ENCODE results near the gene PLK1.
"Not testable (repeated sequence)": the region's sequence is repeated elsewhere in the genome, so short reads cannot be mapped to it uniquely, and the experiment has no call there.

The PLK1 gene

DNA sequence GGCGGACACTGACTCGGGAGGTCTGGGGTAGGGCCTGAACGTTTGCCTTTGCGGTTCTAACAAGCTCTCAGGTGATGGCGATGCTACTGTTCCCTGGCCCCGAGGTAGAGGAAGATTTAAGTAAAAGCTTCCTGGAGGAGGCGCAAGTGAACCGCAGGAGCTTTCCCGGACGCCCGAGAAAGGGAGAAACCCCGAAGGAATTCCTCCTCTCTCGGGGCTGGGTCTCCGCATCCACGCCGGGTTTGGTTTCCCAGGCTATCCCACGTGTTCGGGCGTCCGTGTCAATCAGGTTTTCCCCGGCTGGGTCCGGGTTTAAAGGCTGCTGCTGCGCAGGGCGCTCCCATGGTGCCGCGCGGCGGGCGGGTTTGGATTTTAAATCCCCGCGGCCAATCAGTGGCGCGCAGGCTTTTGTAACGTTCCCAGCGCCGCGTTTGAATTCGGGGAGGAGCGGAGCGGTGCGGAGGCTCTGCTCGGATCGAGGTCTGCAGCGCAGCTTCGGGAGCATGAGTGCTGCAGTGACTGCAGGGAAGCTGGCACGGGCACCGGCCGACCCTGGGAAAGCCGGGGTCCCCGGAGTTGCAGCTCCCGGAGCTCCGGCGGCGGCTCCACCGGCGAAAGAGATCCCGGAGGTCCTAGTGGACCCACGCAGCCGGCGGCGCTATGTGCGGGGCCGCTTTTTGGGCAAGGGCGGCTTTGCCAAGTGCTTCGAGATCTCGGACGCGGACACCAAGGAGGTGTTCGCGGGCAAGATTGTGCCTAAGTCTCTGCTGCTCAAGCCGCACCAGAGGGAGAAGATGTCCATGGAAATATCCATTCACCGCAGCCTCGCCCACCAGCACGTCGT is at the start of gene PLK1:
Gene PLK1, plus strand, starts transcription at position 460 of the 844 bp plus-strand sequence. Its CDS starts 44 bp downstream, at position 504.
- peak; percentile 85 for DNase-seq (ENCODE audit: low spot score)

DNA sequence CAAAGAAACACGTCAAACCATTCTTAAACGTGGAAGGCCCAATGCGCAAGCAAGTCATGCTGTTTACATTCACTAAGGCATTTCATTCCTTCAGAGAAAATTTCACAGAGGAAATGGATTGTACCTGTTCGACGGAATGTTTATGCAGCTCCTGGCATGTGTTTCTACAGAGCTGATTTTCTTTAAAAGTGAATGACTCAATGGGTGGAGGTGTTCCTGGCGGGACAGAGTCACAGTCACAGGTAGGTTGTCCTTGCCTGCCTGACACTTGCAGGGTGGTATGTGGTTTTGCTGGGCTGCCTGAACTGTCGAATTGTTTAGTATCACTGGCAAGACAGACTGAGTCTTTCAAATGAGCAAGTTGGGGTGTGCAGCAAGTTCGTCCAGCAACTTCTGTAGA is 49.2 kb upstream of the PLK1 start:
- no peak for DNase-seq (ENCODE audit: low spot score)

DNA sequence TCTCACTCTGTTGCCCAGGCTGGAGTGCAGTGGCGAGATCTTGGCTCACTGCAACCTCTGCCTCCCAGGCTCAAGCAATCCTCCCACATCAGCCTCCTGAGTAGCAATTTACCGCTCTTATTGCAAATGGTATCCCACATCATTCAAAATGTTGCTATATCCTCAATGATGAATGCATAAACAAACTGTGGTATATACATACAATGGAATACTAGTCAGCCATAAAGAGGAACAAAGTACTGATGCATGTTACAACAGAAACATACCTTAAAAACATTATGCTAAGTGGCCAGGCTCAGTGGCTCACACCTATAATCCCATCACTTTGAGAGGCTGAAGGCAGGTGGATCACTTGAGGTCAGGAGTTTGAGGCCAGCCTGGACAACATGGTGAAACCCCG is 46.8 kb upstream of the PLK1 start:
- DNase-seq (ENCODE audit: low spot score) = not testable (repeated sequence)

DNA sequence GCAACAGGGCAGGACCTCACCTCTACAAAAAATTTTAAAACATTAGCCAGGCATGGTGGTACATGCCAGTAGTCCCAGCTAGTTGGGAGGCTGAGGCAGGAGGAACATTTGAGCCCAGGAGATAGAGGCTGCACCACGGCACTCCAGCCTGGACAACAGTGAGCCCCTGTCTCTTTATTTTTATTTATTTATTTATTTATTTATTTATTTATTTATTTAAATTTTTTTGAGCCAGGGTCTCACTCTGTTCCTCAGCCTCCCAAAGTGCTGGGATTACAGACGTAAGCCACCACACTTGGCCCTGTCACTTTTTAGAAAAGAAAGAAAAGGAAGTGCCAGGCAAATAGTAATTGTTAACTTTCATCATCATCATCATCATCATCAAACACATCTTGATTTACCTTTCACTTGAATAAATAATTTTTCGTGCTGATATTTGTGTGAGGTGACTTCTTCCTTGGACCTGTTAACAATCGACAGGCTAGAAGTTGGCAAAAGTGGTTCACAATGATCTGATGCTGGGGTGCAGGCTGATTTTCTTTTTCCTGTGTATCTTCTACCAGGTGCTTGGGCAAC is 44.1 kb upstream of the PLK1 start:
- no peak for DNase-seq (ENCODE audit: low spot score)

DNA sequence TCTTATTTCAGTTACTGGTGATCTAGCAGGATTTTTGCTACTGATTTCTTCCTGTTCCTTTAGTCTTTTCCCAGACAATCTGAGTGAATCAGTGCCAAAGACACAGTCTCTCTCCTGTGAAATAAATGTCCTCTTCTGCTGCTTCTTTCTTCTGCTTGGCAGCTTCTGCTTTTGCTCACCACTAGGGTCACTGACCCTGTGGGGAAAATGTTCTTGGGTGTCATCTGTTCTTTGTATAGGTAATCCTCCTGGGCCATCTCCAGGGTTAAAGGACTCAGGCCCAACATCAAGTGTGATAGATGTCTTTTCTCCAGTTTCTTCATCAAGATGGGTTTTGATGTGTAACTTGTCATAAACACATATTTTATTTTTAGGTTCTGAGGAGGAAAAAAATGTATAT is 42.7 kb upstream of the PLK1 start:
- DNase-seq (ENCODE audit: low spot score) = no peak

DNA sequence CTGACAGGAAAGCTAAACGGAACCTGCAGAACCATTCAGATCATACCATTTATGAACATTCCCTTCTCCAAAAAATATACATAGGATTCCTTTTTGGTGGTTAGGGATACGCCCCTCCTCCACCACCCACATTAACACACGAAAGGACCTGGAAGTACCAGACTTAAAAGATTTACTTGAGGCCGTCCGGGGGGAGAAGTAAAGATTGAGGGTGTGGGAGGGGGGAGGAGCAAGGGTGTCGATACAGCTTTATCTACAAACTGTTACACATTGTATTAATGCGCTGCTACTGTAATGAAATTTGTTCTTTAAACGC is 38.1 kb upstream of the PLK1 start:
- no peak for DNase-seq (ENCODE audit: low spot score)

DNA sequence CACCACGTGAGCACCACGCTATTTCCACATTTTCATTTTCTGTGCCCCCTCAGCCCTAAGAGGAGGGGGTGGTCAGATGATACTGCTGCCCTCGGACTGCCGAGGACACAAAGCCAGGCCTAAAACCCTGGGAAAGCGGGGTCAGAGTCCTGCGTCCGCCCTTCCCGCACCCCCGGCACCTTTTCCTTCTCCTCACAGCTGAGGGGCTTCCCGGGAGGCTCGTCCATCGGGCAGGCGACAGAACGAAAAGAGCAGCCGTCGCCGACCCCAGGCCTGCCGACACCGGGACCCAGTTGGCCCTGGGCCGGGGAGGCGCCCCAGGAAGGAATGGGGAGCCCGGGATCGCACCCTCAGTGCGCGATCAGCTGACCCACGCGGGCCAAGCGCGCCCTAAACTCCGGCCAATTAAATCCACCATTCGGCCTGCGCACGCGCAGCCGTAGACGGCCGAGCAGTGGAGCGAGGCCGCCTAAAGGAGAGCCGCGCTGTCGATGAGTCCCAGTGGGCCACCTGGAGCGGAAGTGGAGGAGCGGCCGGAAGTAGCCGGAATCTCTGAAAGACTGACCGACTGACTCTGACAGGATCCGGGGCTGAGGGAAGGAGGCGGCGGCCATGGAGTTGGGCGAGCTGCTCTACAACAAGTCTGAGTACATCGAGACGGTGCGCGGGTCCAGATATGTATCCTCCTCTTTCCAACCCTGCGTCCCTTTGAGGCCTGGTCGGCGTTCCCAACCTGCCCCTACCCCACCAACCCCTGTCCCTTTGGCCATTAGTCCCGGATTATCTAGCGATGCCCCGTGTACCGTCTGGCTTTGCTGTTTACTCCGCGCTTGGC is 37.5 kb upstream of the PLK1 start, which contains the start of the genes DCTN5 and PALB2:
Gene DCTN5, plus strand, starts transcription at position 536 of the 835 bp plus-strand sequence. Its CDS starts 77 bp downstream, at position 613.
Gene PALB2, minus strand, starts transcription at position 380 of the 835 bp plus-strand sequence. Its CDS starts 153 bp downstream, at position 227.
- peak; percentile 96 for DNase-seq (ENCODE audit: low spot score)

DNA sequence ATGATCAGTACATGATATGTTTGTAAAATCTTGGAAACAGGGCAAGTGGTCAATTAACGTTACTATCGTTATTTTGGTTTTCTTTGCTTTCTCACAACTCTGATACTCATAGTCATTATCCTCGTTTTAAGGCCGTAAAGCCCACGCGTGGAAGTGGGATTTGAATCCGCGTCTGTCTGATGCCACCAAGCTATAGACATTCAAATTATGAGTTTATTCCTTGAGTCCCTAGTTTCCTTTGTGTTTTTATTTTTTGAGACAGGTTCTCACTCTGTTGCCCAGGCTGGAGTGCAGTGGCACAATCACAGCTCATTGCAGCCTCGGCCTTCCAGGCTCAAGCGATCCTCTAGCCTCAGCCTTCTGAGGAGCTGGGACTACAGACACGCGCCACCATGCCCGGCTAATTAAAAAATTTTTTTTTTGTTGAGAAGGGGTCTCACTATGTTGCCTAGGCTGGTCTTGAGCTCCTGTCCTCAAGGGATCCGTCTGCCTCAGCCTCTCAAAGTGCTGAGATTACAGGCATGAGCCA is 36.4 kb upstream of the PLK1 start:
- no peak for DNase-seq (ENCODE audit: low spot score)

DNA sequence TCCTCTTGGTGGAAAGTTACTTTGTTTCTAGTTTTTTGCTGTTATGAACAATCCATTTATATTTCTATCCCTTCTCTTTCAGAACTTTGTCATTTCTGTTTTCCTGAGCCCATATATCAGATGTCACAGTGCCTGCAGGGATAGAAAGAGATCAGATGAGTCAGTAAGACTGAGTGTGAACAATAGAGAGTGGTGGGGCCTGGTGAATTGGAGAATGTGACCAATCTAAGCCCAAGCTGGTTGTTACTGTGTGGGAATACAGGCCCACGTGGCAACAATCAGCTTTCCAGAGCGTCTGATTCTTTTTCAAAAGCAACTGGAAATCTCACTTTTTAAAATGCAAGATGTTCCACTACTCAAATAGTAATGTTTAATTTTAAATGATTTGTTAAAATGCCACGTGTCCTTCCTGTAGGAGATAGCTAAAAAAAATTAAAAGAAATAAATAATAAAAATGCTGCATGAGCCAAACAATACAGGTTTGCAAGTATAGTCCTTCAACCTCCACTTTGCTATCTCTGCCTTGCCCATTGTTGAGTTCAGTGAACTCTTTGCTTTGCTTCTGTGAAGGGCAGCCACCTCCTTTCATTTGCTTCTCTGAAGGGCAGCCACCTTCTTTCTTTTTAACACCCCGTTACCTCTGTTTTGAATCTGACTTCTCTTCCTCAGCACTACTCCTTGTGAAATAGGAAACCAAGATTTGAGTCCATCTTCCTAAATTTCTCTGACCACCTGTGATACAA is 27.8 kb upstream of the PLK1 start:
- no peak for DNase-seq (ENCODE audit: low spot score)

DNA sequence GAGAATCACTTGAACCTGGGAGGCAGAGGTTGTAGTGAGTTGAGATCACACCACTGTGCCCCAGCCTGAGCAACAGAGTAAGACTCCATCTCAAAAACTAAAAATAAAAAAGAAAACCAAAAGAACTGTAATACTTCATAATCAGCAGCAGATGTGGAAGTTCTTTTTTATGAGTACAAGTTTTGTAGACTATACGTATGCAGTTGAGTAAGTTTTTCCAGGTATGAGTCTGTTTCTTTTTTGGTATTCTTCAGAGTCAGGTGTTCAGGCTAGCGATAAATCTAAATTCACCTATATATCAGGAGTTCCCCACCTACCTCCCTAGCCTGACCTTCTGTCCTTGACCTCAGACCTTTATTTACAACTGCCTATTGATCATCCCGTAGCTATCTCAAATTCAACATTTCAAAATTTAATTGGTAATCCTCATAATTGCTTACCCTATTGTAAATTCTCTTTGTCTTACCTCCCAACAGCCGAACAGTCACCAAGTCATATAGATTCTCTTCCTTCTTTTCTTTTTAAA is 26.7 kb upstream of the PLK1 start:
- no peak for DNase-seq (ENCODE audit: low spot score)

DNA sequence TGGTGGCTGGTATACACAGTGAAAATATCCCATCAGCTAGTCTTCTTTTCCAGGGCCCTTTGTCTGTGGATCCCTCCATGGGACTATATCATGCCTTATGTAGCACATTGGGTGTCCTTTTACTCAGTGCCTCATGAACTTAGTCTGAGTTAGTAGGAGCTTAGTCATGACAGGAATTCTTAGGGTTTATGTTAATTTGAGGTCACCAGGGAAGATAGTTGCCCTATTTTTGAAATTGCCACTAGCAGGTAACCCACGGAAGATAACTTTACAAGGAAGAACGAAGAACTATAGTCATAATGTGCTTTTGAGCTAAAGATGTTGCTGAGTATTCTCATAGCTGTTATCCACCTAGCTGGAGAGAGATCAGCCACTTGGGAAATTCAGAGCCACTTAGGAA is 14.8 kb upstream of the PLK1 start:
- DNase-seq (ENCODE audit: low spot score) = no peak

DNA sequence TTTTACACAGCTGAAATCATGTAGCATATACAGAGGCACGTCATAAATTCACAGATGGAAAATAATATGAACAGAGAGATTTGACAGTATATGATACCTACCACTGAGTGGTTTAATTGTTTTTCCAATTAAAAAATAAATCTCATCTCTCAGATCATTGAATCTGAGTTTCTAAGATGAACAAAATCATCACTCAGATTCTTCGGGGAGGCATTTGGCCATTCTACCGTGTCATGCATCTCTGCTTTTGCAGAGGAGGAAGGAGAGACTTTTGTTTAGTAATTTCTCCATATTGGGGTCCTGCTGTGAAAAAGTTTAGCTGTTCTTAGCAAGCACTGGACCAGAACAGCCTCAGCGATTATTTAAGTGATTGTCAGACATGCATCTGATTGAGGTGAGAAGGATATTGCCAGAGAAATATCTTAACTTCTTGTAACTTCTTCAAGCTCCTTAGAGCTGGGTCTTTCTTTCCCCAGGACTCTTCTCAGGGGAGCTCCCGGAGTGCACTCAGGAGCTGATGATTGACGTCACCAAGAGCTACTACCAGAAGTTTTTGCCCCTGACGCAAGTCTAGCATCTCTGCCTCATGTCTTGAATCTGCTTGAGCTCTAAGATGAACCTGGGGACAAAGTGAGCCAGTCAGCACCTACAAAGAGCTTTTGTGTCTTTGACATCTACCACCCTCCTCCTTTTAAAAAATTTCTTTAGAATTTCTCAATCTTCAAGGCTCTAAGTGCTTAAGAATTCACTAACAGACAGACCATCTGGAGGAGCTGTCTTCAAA is 11.9 kb upstream of the PLK1 start:
- no peak for DNase-seq (ENCODE audit: low spot score)

DNA sequence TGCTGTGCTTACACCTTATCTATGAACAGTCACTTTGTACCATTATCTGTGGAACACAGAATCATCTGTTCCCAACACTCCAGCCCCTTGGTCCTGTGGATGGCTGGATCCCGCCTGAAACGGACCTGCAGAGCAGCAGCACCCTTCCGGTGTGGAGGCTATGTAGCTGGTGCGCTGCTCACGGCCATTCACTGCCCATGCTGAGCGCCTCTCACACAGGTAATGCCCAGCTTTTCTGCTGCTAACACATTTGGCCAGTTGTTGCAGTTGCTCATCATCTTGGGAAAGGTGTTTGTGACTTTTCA is 11.4 kb upstream of the PLK1 start:
- no peak for DNase-seq (ENCODE audit: low spot score)

DNA sequence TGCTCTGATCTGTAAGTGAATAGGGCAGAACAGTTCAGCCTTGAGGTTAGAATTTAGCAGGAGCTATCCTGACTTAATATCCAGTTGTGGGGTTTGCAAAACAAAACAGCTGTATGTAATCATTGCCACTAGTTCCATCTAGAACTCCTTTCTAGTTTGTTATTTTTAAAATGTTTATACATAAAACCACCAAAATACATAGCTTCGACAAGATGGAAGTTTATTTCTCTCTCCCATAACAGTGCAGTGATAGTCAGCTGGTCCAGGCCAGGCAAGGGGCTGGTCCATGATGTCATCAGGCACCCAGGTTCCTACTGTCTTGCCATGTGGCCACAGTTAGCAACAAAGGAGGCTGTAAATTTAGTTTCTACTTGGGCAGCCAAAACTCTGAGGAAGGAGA is 10.5 kb upstream of the PLK1 start:
- no peak for DNase-seq (ENCODE audit: low spot score)

DNA sequence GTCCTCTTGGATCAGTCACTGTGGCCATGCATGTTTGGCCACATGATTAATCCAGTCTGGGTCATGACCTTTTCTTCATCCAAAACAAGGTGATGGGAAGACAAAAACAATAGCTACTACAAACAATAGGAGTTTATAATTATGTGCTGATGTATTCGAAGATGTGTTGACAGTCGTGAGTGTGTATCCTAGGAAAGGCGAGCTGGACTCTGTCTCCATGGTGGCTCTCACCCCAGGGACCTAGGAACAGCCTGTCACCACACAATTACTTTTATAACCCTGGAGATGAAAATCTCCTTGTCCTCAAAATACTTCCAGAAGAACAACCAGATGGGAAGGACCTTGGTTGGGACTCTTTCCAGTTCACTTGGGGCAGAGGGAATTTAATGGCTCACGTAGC is 9.8 kb upstream of the PLK1 start:
- DNase-seq (ENCODE audit: low spot score) = no peak

DNA sequence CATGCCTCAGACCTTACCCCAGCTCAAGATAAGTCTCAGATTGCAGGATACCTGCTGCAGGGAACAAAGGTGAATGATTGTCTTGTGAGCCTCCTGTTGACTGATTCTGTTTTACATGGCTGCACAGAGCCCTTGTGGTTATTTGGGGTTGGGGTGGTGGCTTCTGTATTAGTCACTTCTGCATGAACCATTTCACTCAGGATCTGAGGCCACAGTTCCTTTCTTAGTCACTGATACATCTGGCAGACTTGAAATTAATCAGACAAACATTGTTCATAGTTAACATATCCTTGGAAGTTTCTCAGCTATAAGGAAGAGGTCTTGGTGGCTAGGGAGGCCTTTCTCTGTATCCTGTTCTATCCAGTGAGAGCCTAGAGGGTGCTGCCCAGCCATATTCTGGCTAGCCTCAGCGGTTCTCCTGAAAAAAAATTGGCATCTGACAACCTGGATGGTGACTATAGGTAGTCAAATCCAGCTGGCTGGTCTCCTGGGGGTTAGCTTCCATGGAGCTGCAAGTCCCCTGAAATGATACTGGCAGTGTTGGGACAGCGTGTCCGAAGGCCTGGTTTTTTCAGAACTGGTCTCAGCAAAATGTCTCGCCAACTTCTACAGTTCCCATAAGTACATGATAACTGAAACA is 8.4 kb upstream of the PLK1 start:
- DNase-seq (ENCODE audit: low spot score) = no peak

DNA sequence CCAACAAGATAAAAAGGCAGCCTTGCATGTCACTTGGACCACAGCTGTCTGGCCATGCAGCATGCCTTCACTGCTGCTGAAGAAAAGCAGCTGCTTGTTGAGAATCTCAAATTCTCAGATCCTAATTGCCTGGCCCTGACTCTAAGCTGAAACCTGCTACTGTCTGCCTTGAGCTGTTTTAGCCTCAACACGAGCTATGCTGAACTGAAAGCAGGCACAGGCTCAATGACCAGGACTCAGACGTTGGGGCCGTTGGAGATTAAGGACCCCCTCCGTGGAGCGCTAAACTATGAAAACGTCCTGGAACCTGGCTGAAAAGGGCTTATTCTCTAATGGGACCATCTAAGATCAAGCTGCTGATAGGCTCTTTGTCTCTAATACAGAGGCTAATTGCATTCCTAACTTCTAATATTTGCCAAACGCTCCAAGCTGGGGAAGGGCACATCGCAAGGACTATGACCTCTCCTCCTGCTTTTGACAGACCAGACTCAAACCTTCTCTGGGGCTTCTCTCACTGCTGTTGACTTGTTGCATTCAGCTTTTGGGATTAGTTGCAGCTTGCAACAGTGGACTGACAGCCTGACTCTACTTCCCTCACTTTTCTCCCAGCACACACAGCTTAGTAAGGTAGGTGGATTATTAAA is 4.6 kb upstream of the PLK1 start:
- no peak for DNase-seq (ENCODE audit: low spot score)

DNA sequence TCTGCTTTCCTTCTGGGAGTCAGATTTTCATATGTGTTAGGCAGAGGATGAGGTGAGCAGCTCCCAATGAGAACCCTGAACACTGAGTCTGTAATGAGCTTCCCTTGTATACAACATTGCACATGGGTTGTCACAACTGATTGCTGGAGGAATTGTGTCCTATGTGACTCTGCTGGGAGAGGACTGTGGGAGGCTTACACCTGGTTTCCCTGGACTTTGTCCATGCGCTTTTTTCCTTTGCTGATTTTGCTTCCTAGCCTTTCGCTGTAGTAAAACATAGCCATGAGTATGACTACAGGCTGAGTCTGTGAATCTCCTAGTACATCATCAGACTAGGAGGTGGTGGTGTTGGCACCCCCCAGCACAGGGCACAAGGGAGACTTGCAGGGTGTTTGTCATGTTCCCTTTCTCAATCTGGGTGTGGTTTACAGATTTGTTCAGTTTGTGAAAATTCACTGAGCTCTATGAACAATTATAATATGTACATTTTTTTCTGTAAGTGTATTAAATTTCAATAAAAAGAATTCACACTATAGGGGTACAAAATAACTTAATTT is 1.7 kb upstream of the PLK1 start:
- no peak for DNase-seq (ENCODE audit: low spot score)

DNA sequence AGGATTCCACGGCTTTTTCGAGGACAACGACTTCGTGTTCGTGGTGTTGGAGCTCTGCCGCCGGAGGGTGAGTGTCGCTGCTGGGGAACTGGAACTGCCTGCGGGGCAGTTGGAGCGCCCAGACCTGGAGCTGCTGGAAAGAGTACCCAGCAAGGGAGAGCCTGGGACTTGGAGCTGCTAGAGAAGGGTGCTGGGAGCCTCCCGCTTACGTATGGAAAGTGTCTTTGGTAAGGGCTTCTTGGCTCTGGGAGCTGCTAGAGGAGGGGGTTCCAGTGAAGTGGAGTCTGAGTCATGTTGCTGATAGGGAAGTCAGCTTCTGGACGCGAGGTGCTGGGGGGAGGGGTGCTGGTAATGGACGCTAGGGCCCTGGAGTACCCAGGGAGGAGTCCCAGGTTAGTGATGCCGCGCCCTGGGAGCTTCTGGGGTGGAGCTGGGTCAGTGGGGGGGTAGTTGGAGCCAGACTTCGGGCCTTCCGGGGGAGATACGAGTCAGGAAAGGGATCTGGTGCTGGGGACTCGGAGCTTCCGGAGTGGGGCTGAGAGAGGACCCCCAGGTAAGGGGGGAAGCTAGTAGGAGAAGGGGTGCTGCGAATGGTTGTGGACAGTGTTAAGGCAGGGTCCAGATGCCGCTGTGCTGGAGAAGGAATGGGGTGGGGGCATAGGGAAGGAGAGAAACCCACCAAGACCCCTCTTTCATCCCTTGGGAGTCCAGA is 741 bp downstream of the PLK1 start:
- DNase-seq (ENCODE audit: low spot score) = peak; percentile 31

All from LoVo (cell line).